ENCODE data around the gene ATXN7L1.
A peak's percentile ranks its signal among the peaks of the same experiment; 100 is the strongest.

ATXN7L1 gene

GRCh38 chr7:105639667-105640493, 236.5 kb downstream of the ATXN7L1 start:
- DNase-seq: no peak

- DNase-seq: no peak
Observed at GRCh38 chr7:105638902-105639495, 237.4 kb downstream of the ATXN7L1 start.

GRCh38 chr7:105638334-105638733, 238.1 kb downstream of the ATXN7L1 start:
- DNase-seq: no peak

GRCh38 chr7:105637755-105638154, 238.6 kb downstream of the ATXN7L1 start:
- no peak for DNase-seq

- no peak for DNase-seq
Observed at GRCh38 chr7:105636982-105637381, 239.4 kb downstream of the ATXN7L1 start.

GRCh38 chr7:105635197-105635596, 241.2 kb downstream of the ATXN7L1 start:
- no peak for DNase-seq

- no peak for DNase-seq
Observed at GRCh38 chr7:105625986-105626385, 250.4 kb downstream of the ATXN7L1 start.

- DNase-seq: no peak
Observed at GRCh38 chr7:105623906-105624305, 252.5 kb downstream of the ATXN7L1 start.

- no peak for DNase-seq
Observed at GRCh38 chr7:105623378-105623777, 253.0 kb downstream of the ATXN7L1 start.

- DNase-seq: no peak
Observed at GRCh38 chr7:105622106-105622731, 254.2 kb downstream of the ATXN7L1 start.

- peak; percentile 33 for DNase-seq
Observed at GRCh38 chr7:105621617-105622016, 254.8 kb downstream of the ATXN7L1 start.

- no peak for DNase-seq
Observed at GRCh38 chr7:105621176-105621575, 255.2 kb downstream of the ATXN7L1 start.

- DNase-seq: no peak
Observed at GRCh38 chr7:105619590-105619989, 256.8 kb downstream of the ATXN7L1 start.

GRCh38 chr7:105618016-105618296, 258.4 kb downstream of the ATXN7L1 start:
- DNase-seq: no peak

GRCh38 chr7:105617280-105618015, 259.0 kb downstream of the ATXN7L1 start:
- DNase-seq: no peak

GRCh38 chr7:105614341-105614840, 262.0 kb downstream of the ATXN7L1 start:
- no peak for DNase-seq

- DNase-seq: no peak
Observed at GRCh38 chr7:105613611-105614330, 262.6 kb downstream of the ATXN7L1 start.

- no peak for DNase-seq
Observed at GRCh38 chr7:105612806-105613205, 263.6 kb downstream of the ATXN7L1 start.

GRCh38 chr7:105611856-105612775, 264.3 kb downstream of the ATXN7L1 start:
- DNase-seq: peak; percentile 35

- DNase-seq: no peak
Observed at GRCh38 chr7:105610165-105610930, 266.1 kb downstream of the ATXN7L1 start.
